Spleen (tissue), 7 donors: Measurements from ENCODE around the gene B4GALNT4.

Experiments used
- POLR2A ChIP-seq, 3 donors: fragments of 450-650 bp; IDR thresholded peaks; one replicate each; pipeline ENCODE4 v1.5.1; 2017; ENCODE audit warnings: antibody characterized with exemption in 3 of 3, mild to moderate bottlenecking in 1 of 3
- TF ChIP-seq, protein P1 (sequence below), 11 experiments: fragments of 200-600 bp in 7 of 11; fragments of 450-650 bp in 4 of 11; sonication (generic) in 4 of 11; IDR thresholded peaks in 8 of 11; conservative IDR thresholded peaks in 3 of 11; 1 replicate in 7 of 11; 2 replicates in 4 of 11; pipeline versions ENCODE4 v1.4.0 to v1.8.0; 2016 to 2021; ENCODE audit warnings: antibody characterized with exemption in 11 of 11, inconsistent platforms in 4 of 11, mild to moderate bottlenecking in 1 of 11
- donor health status: DM: no; HTN: no; CAD: no; lungs with moderate emphysema.
- donor health status: DM: no; HTN: no; CAD: no.
- donor health status: DM: no; HTN: no; CAD: no.

DNA sequence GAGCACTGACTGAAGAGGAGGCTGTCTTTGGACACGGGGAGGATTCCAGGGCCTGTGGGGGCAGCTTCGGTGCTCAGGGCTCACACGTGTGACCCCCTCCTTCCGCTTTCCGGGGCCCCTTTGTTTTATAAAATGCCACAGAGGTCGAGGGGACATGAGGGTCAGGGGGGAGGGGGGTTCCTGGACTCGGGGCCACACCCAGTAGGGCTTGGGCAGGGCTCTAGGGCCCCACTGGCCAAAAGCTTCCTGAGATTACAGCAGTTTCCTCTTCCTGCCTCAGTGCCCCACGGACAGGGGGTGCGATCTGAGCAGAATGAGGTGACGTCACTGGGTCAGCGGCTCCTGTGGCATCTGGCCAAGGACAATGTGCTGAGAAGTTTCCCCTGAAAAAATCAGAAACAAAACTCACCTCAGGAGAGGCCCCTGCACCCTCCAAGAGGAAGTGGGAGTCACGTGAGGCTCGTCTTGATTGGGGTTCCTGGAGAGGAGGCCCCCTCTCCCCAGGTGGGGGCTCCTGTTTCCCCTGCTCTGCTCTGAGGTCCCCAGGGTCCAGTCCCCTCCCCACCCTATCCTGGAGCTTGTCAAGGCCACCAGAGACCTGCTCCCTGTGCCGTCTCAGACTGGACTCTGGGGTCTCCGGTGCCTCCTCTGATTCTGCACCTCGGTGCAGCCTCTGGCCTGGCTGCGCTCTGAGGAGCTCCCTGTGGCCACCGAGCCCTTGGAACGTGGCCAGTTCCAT lies 42.3 kb upstream of the B4GALNT4 start:
- TF ChIP-seq, protein P1, sequence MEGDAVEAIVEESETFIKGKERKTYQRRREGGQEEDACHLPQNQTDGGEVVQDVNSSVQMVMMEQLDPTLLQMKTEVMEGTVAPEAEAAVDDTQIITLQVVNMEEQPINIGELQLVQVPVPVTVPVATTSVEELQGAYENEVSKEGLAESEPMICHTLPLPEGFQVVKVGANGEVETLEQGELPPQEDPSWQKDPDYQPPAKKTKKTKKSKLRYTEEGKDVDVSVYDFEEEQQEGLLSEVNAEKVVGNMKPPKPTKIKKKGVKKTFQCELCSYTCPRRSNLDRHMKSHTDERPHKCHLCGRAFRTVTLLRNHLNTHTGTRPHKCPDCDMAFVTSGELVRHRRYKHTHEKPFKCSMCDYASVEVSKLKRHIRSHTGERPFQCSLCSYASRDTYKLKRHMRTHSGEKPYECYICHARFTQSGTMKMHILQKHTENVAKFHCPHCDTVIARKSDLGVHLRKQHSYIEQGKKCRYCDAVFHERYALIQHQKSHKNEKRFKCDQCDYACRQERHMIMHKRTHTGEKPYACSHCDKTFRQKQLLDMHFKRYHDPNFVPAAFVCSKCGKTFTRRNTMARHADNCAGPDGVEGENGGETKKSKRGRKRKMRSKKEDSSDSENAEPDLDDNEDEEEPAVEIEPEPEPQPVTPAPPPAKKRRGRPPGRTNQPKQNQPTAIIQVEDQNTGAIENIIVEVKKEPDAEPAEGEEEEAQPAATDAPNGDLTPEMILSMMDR (IDR thresholded peaks at IDR 0.05 in 8 of 11, conservative IDR thresholded peaks at IDR 0.05 in 3 of 11): peak in 2 of 11 experiments; percentile 33 to 46
- TF ChIP-seq POLR2A (IDR thresholded peaks at IDR 0.05): no peak
